ENCODE results near the gene HABP4.

- TF ChIP-seq CTCF (IDR thresholded peaks at IDR 0.05; ENCODE audit: insufficient read depth, low read length) = no peak
- TF ChIP-seq SPI1 (IDR thresholded peaks at IDR 0.05; ENCODE audit: borderline replicate concordance, low read depth) = no peak
Measured at GRCh38 chr9:96482476-96482875, 32.5 kb downstream of the HABP4 start.
